HUES6 (cell line): Measurements from ENCODE around the gene FAM156B.
A peak's percentile ranks its signal among the peaks of the same experiment; 100 is the strongest.
"Not testable (repeated sequence)": the region's sequence is repeated elsewhere in the genome, so short reads cannot be mapped to it uniquely, and the experiment has no call there.

Source experiments
- H3K27ac ChIP-seq: 2 replicates; pipeline ENCODE4 v1.7.0; 2013; ENCODE audit warnings: low read depth, mild to moderate bottlenecking, low read length, inconsistent platforms
- H3K27me3 ChIP-seq: 2 replicates; pipeline ENCODE4 v1.6.1; 2013; ENCODE audit warnings: low read length; ENCODE audit not compliant: control insufficient read depth, insufficient read depth
- H3K36me3 ChIP-seq: 2 replicates; pipeline ENCODE4 v1.6.1; 2013; ENCODE audit warnings: low read length; ENCODE audit not compliant: control insufficient read depth, insufficient read depth
- H3K4me1 ChIP-seq: 2 replicates; pipeline ENCODE4 v1.6.1; 2013; ENCODE audit warnings: low read length; ENCODE audit not compliant: control insufficient read depth, insufficient read depth
- H3K4me3 ChIP-seq: 2 replicates; pipeline ENCODE4 v1.5.1; 2013; ENCODE audit warnings: low read depth, low read length
- H3K9ac ChIP-seq: one replicate; pipeline ENCODE4 v1.6.1; 2013; ENCODE audit warnings: mild to moderate bottlenecking, low read length
- H3K9me3 ChIP-seq: 2 replicates; pipeline ENCODE4 v1.6.1; 2013; ENCODE audit warnings: low read depth, low read length; ENCODE audit not compliant: control insufficient read depth, insufficient read depth

The FAM156B gene

DNA sequence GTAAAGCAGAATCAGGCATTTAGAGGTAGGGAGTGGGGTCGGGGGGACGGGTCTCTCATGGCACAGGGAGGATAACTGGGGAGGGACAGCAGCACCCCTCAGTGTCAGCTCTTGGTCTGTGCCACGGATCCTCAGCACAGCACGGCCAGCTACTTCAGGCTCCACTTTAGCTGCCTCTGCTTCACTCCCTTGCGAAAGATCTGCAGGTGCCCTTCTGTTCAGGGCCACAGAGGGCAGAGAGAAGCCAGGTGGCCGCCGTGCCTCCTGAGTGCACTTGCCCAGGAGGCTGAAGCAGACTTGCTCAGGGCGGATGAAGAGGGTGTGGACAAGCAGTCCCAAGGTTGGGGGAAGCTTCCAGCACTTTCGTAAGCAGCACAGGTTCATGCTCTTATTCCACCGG lies 9.7 kb upstream of the FAM156B start:
- H3K36me3 ChIP-seq, H3K4me1 ChIP-seq, H3K9ac ChIP-seq, H3K27me3 ChIP-seq, H3K27ac ChIP-seq, H3K9me3 ChIP-seq, H3K4me3 ChIP-seq: not testable (repeated sequence)

GRCh38 chrX:52888090-52888489 lies 9.0 kb upstream of the FAM156B start:
- H3K9me3 ChIP-seq, H3K9ac ChIP-seq, H3K27ac ChIP-seq, H3K4me3 ChIP-seq, H3K27me3 ChIP-seq, H3K4me1 ChIP-seq, H3K36me3 ChIP-seq: not testable (repeated sequence)

- not testable (repeated sequence) for H3K27ac ChIP-seq, H3K36me3 ChIP-seq, H3K27me3 ChIP-seq, H3K9me3 ChIP-seq, H3K9ac ChIP-seq, H3K4me3 ChIP-seq, H3K4me1 ChIP-seq
Measured at GRCh38 chrX:52896438-52896837, 692 bp upstream of the FAM156B start.

DNA sequence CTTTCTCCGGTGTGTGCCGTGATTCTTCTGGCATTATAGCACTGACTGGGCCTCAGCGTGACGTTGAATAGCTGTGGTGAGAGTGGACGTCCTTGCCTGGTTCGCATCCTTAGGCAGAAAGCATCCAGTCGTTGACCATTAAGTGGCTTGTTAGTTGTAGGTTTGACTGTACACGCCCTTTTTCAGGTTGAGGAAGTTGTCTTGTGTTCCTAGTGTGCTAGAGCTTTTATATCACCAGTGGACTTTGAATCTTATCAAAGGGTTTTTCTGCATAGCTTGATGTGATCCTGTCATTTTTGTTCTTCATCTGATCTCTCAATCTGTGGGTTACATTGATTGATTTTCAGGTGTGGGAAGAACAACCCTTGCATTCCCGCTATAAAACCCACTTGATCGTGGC lies 8.4 kb downstream of the FAM156B start:
- H3K9ac ChIP-seq, H3K4me1 ChIP-seq, H3K4me3 ChIP-seq, H3K36me3 ChIP-seq, H3K9me3 ChIP-seq, H3K27me3 ChIP-seq, H3K27ac ChIP-seq: not testable (repeated sequence)

- not testable (repeated sequence) for H3K4me3 ChIP-seq, H3K36me3 ChIP-seq, H3K9me3 ChIP-seq, H3K4me1 ChIP-seq, H3K27me3 ChIP-seq, H3K27ac ChIP-seq, H3K9ac ChIP-seq
Measured at GRCh38 chrX:52906072-52906471, 8.9 kb downstream of the FAM156B start.

DNA sequence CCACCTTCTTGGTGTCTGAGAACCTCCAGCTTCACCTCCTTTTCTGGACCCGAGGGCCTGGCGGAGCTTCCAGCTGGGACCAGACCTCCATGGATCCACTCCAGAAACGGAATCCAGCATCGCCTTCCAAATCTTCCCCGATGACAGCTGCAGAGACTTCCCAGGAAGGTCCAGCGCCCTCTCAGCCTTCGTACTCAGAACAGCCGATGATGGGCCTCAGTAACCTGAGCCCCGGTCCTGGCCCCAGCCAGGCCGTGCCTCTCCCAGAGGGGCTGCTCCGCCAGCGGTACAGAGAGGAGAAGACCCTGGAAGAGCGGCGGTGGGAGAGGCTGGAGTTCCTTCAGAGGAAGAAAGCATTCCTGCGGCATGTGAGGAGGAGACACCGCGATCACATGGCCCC lies 10.0 kb downstream of the FAM156B start:
- H3K4me1 ChIP-seq, H3K9ac ChIP-seq, H3K9me3 ChIP-seq, H3K27ac ChIP-seq, H3K36me3 ChIP-seq, H3K27me3 ChIP-seq, H3K4me3 ChIP-seq: not testable (repeated sequence)

DNA sequence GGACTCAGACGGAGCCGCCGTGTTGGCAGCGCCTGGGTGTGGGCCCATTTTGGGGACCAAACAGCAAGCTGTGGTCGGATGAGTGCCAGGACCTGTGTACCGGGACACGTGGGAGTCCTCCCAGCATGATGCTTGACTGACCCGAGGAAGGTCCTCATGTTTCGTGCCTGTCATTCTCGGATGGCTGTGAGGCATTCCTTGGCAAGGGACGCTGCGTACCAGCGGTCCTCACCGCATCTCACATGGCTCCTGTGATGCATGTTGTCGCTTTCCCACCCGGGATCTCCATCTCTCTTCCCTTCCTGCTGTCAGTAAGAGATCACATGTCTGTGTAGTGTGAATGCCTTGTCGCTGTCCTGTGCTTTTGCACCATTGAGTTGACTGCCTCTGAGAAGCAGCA lies 10.8 kb downstream of the FAM156B start:
- not testable (repeated sequence) for H3K36me3 ChIP-seq, H3K27me3 ChIP-seq, H3K4me1 ChIP-seq, H3K4me3 ChIP-seq, H3K27ac ChIP-seq, H3K9me3 ChIP-seq, H3K9ac ChIP-seq

DNA sequence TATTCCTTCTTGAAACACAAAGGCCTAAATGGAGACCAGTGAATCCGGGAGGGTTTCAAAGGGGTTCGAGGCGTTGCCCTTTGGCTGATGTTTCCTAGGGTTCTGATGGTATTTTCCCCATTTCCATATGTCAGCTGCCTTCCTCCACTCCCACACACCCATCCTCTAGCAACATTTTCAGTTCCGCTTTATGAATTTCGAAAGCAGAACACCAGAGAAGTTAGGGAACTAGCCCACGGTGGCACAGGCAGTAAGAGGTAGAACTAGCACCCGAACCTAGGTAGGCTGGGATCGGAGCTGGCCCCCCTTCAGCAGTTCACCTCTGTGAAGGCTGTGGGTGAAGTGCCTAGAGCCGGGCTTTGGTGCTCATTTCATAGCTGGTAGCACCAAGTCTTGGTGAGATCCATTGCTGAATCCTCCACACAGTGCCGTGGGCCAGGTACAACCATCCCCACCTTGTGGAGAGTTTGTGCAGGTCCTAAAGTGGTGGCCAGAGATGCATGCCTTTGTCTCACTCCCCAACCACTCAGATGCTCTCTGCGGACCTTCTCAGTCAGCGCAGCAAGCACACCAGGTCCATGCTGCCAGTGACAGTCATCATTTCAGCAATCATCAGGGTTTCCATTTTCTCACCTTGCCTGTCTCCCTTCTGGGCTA lies 12.3 kb downstream of the FAM156B start:
- H3K9me3 ChIP-seq, H3K4me3 ChIP-seq, H3K4me1 ChIP-seq, H3K27me3 ChIP-seq, H3K36me3 ChIP-seq, H3K27ac ChIP-seq, H3K9ac ChIP-seq: not testable (repeated sequence)

GRCh38 chrX:52913681-52914080 lies 16.6 kb downstream of the FAM156B start:
- not testable (repeated sequence) for H3K36me3 ChIP-seq, H3K9me3 ChIP-seq, H3K9ac ChIP-seq, H3K27ac ChIP-seq, H3K27me3 ChIP-seq, H3K4me3 ChIP-seq, H3K4me1 ChIP-seq

DNA sequence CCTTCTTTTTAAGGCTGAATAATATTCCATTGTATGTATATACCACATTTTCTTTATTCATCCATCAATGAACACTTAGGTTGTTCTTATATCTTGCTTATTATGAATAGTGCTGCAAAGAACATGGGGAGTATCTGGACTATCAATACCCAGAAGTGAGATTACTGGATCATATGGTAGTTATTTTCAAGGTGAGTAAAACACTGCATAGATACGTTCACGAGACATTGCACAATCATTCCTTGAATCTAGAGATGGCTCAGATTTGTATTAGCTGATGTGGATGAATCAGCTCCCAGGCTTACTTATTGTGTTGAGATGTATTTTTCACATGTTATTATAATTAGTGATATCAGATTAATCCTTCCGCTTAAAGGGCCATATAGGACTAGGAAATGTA lies 17.6 kb downstream of the FAM156B start:
- not testable (repeated sequence) for H3K4me3 ChIP-seq, H3K9me3 ChIP-seq, H3K9ac ChIP-seq, H3K27me3 ChIP-seq, H3K36me3 ChIP-seq, H3K4me1 ChIP-seq, H3K27ac ChIP-seq

GRCh38 chrX:52923781-52924241 lies 26.7 kb downstream of the FAM156B start:
- Histone ChIP-seq H3K9me3 (no peaks in the 10 kb centered on the region; the same call in 1 of the 2 replicates), H3K9ac (no peak overlapping the region), H3K27me3 (no peaks in the 10 kb centered on the region), H3K4me1 (peaks cover 16% of the 10 kb centered on the region; the same call in 1 of the 2 replicates), H3K4me3 (no peak overlapping the region; the same call in 1 of the 2 replicates), H3K27ac (peak overlapping the region; percentile 18; the same call in 1 of the 2 replicates), H3K36me3 (no peaks in the 10 kb centered on the region)

- H3K27me3 ChIP-seq, H3K4me3 ChIP-seq, H3K27ac ChIP-seq, H3K36me3 ChIP-seq, H3K9ac ChIP-seq, H3K4me1 ChIP-seq, H3K9me3 ChIP-seq: not testable (repeated sequence)
Measured at GRCh38 chrX:52930214-52930613, 33.1 kb downstream of the FAM156B start.
